ENCODE data around the gene NPLOC4.

Gene NPLOC4

DNA sequence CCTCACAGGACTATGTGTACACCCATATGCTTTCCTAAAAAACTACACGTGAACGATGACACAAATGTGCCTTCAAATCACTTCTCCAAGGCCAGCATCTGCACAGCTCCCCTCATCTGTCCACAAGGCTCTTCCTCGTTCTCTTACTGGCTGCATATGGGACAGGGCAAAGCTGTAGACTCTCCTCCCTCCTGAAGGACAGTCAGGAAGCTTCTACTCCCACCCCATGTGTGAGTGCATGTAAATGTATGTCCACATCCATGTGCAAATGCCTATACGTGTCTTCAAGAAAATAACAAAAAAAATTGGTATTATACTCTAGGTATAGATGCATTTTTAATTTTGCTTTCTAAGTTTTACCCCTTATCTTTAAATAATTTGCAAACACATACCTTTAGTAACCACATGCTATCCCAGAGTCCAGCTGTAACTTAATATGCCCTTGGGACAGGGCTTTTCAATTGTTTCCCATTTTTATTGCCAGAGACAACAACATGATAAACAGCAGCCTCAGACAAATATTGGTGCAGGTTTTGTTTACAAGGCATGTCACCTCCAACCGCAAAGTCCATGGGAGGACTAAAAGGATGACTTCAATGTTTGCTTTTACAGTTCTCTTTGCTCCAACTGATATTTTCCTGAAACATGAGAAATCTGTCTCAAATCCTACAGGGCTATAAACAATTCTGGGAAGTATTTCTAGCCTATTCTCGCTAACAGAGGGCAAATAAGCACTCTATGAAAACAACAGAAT lies 53.1 kb downstream of the NPLOC4 start:
- no peak for DNase-seq

DNA sequence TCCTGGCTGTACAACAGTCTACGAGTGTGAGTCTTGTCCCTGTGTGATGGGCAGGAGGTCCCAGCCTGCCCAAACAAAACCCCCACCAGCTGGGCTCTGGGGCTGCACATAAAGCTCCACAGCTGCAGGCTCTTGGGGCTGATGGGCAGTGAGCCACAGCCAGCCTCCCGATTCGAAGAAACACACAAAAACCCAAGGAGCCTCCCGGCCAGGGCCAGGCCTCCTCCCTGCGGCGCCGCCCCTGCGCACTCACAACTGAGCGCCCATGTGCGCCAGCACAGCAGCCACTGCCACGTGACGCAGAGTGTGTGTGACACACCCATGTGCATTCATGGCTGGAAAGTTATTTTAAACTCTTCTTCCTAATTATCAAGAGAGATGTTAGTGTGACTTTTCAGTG lies 54.2 kb downstream of the NPLOC4 start:
- no peak for DNase-seq

GRCh38 chr17:81582341-81582740 lies 54.6 kb downstream of the NPLOC4 start:
- DNase-seq: no peak

DNA sequence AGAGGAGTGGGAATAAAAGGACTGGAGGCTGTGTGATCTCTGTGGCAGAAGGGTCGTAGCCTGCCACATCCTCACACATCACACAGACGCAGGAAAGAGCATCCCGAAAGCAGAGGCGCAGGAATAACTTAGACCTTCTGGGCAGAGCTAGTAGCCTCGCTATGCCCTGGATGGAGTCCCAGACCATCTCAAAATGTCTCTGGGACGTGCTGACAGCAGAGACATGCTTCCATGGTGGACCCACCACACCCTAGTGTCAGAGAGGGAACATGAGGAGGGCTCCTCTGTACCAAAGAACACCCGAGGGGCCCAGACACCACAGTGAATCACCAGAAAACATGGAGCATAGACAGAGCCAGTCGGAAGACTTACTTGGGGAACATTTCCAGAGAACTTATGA lies 55.2 kb downstream of the NPLOC4 start:
- no peak for DNase-seq

DNA sequence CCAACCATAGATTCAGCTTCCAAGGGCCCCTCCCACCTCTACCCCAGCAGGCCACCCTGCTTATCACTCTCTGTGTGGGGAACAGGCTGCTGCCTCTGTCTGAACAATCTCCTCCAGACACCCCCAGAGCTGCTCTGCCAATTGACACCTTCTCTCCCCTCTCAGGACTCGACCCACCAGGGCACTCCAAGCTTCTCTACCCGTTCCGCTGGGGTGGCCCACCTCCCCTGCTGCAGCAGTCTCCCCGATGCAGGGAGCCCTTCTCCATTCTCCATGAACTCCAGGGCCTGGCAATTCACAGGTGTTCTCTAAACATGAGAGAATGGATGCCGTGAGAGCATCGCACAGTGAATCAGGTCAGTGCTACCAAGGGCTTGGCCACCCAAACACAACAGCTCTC lies 56.4 kb downstream of the NPLOC4 start:
- no peak for DNase-seq

DNA sequence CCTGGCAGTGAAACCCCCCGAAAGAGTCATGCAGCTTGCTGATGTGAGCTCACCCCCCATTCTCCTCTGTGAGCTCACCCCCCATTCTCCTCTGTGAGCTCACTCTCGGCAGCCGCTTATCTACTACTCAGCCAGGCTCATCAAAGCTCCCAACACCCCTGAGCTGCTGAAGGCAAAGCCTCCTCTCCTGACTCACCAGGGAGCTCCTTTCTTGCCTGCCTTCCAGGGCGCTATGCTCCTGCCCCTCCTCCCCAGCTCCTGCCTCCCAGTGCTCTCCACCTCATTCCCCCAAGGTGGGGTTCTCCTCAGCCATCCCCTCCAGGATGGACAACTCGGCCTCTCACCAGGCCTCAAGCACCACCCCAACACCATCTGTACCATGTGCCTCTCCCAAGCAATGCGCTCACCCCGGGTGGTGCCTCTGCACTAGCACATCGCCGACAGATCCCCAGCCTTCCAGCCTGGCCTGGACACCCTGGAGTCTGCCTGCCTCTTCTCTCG lies 57.0 kb downstream of the NPLOC4 start:
- no peak for DNase-seq

GRCh38 chr17:81579298-81579697 lies 57.6 kb downstream of the NPLOC4 start:
- DNase-seq: no peak

DNA sequence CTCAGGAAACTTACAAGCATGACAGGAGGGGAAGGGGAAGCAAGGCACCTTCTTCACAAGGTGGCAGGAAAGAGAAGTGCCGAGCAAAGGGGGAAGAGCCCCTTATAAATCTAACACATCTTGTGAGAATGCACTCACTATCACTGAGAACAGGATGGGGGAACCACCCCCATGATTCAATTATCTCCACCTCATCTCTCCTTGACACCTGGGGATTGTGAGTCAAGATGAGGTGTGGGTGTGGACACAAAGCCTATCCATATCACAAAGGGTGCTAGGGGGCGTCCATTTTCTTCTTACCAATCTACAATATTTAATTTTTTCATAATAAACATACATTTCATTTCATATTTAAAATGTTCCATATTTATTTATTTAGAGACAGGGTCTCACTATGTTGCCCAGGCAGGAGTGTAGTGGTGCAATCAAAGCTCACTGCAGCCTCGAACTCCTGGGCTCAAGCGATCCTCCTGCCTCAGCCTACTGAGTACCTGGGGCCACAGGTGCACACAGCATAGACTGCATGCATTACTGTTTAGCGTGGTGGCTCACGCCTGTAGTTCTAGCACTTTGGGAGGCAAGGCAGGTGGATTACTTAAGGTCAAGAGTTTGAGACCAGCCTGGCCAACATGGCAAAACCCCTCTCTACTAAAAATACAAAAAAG lies 58.2 kb downstream of the NPLOC4 start:
- DNase-seq: no peak

GRCh38 chr17:81578038-81578441 lies 58.9 kb downstream of the NPLOC4 start:
- no peak for DNase-seq

DNA sequence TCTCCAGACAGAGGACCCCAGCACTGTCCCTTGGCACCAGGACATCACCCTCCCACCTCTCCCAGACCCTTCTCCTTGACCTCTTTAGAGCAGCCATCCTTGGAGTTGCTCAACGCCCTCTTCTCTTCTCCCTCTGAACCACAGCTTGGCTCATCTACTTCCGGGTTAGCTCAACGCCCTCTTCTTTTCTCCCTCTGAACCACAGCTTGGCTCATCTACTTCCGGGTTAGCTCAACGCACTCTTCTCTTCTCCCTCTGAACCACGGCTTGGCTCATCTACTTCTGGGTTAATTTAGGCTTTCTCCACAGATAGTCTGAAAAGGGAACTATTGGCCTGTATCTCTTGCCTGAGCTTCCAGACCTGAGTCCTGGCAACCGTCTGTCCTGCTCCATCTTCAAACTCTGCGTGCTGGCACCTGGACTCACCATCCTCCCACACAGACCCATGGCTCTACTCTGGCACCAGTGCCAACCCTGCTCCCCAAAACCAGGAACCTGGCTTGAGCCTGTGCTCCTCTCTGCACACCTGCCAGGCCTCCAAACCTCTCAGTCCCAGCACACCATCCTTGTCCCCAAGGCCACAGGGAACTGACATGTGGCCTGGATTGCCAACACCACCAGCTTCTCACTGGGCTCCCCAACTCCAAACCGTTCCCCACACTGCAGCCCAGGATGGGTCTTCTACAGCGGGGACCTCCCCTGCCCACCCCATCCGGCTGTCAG lies 59.5 kb downstream of the NPLOC4 start:
- no peak for DNase-seq

DNA sequence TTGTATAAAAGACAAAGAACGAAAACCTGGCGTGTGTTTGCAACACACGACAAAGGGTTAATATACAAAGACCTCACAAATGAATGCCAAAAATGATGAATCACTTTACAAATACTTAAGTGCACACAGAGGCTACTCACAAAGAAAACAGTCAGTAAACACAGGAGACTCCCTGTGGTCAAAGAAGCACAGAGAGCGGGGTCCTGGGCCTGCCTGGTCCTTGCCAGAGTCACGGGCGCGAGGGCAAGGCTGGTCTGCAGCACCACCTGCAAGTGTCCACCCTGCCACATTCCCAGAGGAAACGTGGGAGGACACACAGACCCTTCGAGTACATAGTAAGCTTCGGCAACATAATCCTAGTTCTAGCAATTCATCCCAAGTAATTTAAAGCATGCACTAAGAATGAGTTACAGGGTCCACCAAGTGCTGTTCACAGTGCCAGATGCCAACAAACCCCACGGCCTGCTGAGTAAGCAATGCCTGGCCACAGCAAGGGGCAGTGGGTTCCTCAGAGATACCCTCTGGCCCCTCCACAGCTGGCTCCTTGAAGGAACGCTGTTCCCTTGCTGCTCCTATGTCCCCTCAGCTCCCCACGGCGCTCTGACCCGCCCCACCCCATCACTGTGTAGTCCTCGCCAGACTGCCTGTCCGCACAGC lies 60.2 kb downstream of the NPLOC4 start:
- no peak for DNase-seq

DNA sequence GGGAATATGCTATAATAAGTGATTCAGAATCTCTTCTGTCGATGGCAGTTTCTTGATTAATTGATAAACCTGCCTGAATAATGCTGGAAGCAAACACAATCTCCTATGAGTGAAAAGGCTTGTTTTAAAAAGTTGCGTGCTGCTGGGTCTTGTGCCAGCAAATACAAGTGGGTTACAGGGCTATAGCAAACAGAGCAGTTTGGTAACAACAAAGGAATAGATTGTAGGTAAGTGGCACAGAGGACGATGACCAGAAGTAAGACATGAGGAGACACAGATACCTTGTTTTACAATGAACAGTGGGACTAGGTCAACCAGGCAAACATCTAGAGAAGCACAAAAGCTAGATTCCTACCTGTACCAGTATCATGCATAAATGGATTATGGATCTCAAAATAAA lies 61.1 kb downstream of the NPLOC4 start:
- no peak for DNase-seq

- no peak for DNase-seq
These were observed 62.3 kb downstream of the NPLOC4 start for GRCh38 chr17:81574643-81574956.

DNA sequence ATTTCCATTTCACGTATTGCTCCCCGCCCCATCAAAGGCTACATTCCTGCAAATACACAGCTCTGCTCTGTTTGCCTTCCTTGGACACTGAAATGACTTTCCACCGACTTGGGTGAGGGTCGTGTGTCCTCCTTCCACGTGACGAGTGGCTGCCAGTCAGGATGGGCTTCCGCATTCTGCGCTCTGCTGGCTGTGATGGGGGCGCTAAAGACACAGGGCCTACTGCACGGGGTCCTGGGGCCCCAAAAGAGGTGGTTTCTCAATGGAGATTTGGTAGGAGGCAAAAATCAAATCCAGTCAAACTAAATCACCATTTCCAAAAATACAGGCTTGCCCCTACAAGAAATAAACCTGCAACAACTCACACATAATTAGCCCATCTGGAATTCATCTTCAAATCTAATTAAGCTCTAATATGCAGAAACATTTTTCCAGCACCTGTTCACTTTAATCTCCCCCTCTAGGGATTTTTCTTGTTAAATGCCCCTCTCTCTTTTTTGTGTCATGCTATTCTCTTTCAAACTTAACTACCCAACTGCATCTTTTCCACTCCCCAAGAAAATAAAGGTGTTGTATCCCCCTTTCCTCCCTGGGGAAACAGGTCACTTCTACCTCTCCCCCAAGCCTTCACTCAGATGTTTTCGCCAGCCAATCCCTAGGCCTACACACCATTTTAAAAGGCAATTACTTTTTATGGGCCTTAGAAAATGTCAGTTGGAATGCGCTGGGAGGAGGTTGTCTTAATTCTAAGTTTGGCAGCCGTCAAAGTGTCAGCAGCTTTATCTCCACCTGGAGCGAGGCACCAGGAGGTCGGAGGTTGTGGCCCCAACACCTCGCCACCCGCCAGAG lies 62.9 kb downstream of the NPLOC4 start:
- no peak for DNase-seq

DNA sequence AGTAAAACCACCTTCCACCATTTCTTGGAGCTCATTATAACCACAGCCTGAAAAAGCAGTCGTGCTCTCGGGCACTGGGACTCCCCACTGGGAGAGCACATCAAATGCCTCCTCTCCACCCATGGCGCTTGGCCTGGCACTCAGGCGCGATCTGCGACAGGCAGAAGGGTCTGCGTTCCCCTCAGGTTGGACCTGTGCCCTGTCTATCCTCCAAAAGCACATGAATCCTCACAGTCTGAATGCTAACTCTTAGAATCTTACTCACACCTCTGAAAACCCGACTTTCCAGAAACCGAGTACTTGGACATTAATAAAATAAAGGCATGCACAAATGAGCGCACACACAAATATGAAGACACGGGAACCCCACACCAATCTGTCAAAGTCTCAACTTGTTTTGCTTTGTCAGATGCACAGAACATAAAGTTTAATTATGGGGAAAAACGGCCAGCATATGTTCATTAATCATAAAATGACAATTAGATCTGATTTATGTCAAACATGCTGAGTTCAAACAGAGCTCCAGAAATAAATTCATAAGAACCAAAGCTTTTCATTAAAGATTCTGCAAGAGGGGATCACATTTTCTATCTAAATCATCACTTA lies 64.2 kb downstream of the NPLOC4 start:
- DNase-seq: no peak

GRCh38 chr17:81570964-81571363 lies 65.9 kb downstream of the NPLOC4 start:
- no peak for DNase-seq

DNA sequence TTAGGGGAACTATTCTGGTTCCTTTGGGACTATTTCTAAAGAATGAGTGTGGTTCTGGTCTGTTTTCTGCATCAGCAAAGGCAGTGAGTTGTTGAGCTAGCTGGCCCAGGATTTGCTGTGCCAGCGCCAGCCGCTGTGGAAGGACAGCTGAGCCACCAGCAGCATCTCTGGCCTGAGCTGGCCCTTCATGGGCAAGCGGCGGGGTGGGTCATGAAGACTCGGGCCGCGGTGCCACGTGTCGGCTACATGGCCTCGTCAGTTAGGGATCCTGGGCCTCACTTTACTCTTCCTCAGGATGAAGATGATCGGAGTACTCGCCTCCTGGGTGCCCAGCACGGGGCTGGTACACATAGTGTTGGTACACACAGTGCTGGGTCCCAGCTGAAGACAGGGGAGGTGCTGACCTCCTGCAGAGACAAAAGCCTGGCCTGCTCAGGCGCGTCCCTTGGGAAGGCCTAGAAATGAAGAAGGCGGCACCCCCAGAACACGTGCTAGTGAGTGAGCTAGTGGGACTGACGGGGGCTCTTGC lies 66.9 kb downstream of the NPLOC4 start:
- DNase-seq: no peak

- no peak for DNase-seq
These were observed 68.5 kb downstream of the NPLOC4 start for GRCh38 chr17:81568416-81568815.

DNA sequence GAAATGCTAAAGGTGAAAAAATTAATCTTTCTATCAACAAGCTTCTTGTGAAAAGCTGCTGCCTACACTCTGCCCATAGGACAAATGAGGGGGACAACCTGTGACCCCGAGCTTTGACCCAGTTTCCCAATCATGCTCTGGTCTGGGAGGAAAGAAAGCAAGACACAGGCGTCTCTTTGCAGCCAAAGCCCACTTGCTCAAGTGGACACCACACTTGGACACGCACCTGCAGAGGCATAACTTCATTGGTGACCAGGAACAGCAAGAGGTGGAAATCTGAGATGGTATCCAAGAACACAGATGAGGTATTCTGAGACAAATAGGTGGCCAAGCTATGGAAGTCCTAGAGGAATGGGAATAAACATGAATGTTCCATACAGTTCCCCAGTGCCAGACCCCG lies 69.7 kb downstream of the NPLOC4 start:
- DNase-seq: no peak

- DNase-seq: no peak
These were observed 70.3 kb downstream of the NPLOC4 start for GRCh38 chr17:81566461-81567126.

DNA sequence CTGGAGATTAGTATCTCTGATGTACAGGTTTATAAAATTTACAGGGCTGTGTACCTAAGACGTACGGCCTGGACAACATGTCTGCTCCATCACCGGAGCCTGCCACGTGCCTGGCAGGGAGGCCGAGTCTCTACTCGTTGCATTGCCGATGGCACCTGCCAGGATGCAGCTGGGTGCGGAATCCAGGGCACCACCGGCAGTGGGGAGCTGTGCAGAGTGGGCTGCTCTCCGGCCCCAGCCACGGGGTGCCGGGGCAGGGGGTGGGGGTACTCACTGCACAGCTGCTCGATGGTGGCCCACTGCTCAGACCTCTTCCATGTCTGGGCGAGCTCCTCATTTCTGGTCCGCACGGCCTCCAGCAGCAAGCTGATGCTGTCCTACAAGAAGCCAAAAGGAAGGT lies 71.7 kb downstream of the NPLOC4 start:
- DNase-seq: no peak
